Thoracic aorta (tissue), 2 donors: ENCODE data around the gene KRT16. TPM values are rescaled to one million over a fixed set of nuclear protein-coding genes. Genes with fewer than 3 reads are reported as not detected.
"Not testable (repeated sequence)": the region's sequence is repeated elsewhere in the genome, so short reads cannot be mapped to it uniquely, and the experiment has no call there.

ENCODE experiments used
- ATAC-seq: fragments of 150-250 bp; one replicate; pipeline ENCODE4 v1.8.0; 2017; ENCODE audit warnings: low read depth; ENCODE audit not compliant: insufficient number of reproducible peaks, low FRiP score
- DNase-seq: peaks from one replicate; pipeline ENCODE4 v3.0.0-alpha.2; 2020; ENCODE audit warnings: low spot score
- H3K27ac ChIP-seq, 2 donors: fragments of 200-600 bp; sonication (generic); 1 replicate in 1 of 2; 2 replicates in 1 of 2; pipeline ENCODE4 v1.5.1; 2016; ENCODE audit warnings: mild to moderate bottlenecking in 2 of 2, moderate library complexity in 2 of 2
- H3K27me3 ChIP-seq: fragments of 200-600 bp; sonication (generic); replicated peaks from 2 replicates; pipeline ENCODE4 v1.6.0; 2016; ENCODE audit warnings: mild to moderate bottlenecking; ENCODE audit not compliant: insufficient read depth
- H3K36me3 ChIP-seq: fragments of 200-600 bp; sonication (generic); one replicate; pipeline ENCODE4 v1.5.1; 2016
- H3K4me1 ChIP-seq, 2 donors: fragments of 200-600 bp; sonication (generic); 1 replicate in 1 of 2; 2 replicates in 1 of 2; pipeline versions ENCODE4 v1.5.1 to v1.6.0; 2016; ENCODE audit warnings: low read depth in 2 of 2, mild to moderate bottlenecking in 1 of 2; ENCODE audit not compliant: control insufficient read depth in 1 of 2
- H3K4me3 ChIP-seq: fragments of 200-600 bp; sonication (generic); 2 replicates; pipeline ENCODE4 v1.5.1; 2016; ENCODE audit warnings: mild to moderate bottlenecking
- H3K9me3 ChIP-seq: fragments of 200-600 bp; sonication (generic); 2 replicates; pipeline ENCODE4 v1.5.1; 2016
- CTCF ChIP-seq: fragments of 200-600 bp; sonication (generic); IDR thresholded peaks from one replicate; pipeline ENCODE4 v1.5.1; 2019; ENCODE audit warnings: antibody characterized with exemption
- total RNA-seq, 2 donors: library from RNA; depleted of rRNA; stranded (reverse); fragments of >200 nt; gene quantifications; one replicate each; pipeline versions ENCODE4 v1.1.0 to v1.2.3, GENCODE V29; 2016

KRT16 gene
- total RNA-seq: 10 to 100 TPM in 1 of 2 donors, 1 to 10 TPM in 1; 6.5 to 16.8 TPM

- H3K27me3 ChIP-seq, H3K4me1 ChIP-seq, H3K4me3 ChIP-seq, H3K36me3 ChIP-seq, DNase-seq, H3K9me3 ChIP-seq: not testable (repeated sequence)
- ATAC-seq: peak; percentile 77
- peak within 1 kb of the TSS in 1 of 2 donors; percentile 47 for H3K27ac ChIP-seq
Measured at GRCh38 chr17:41612376-41613160, at the start of gene KRT16. Gene KRT16 (minus strand): TSS chr17:41612767. CDS start chr17:41612688, 79 bp downstream.

DNA sequence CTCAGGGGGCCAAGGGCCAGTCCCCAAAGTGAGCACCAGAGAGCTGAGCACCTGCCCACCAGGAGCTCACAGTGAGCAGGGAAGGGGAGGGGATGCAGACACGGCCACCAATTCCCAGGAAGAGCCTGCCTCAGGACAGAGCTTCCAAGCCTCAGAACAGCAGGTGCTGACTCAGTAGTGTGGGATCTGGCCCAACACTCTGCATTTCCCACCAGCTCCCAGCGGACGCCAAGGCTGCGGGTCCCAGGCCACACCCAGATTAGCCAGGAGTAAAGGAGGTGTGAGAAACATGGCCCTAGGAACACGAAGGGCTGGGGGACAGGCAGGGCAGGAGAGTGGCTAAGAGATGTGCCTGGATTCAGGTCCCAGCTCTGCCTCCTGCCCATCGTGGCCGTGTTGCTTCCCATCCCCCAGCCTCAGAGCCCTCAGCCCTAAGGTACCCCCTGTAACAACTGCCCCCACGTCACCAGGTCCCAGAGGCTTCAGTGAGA is 47.7 kb upstream of the KRT16 start:
- H3K4me3 ChIP-seq: no peak overlapping the region
- H3K27ac ChIP-seq: no peak overlapping the region
- no peaks in the 10 kb centered on the region for H3K9me3 ChIP-seq
- DNase-seq: no peak
- TF ChIP-seq CTCF: no peak
- no peaks in the 10 kb centered on the region for H3K36me3 ChIP-seq
- H3K4me1 ChIP-seq: peaks cover 0 to 9% of the 10 kb centered on the region in 2 donors
- no peaks in the 10 kb centered on the region for H3K27me3 ChIP-seq
- ATAC-seq: no peak

GRCh38 chr17:41659427-41660212 is 47.1 kb upstream of the KRT16 start:
- no peak for TF ChIP-seq CTCF
- H3K27me3 ChIP-seq: no peaks in the 10 kb centered on the region
- H3K4me1 ChIP-seq: peaks cover 0 to 11% of the 10 kb centered on the region in 2 donors
- DNase-seq: no peak
- no peak overlapping the region for H3K4me3 ChIP-seq
- H3K9me3 ChIP-seq: no peaks in the 10 kb centered on the region
- no peak overlapping the region for H3K27ac ChIP-seq
- H3K36me3 ChIP-seq: no peaks in the 10 kb centered on the region
- ATAC-seq: no peak

DNA sequence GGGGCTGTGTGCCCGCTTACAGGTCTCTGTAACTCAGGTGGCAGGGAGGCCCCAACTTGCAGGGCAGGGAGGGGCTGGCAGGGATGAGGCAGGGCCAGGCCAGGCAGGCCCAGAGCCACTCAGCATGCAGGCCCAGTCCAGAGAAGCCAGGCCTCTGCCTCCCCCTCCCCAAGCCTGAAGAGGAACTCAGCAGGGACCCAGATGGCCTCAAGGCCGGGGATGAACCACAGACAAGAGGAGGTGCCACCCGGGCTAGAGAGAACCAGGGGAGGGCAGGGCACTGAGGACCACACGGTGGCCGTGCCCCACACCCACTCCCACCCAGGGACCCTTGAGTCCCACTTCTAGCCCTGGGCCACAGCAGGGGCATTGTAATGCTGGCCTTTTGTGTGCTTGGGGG is 46.3 kb upstream of the KRT16 start:
- Histone ChIP-seq H3K9me3 (no peaks in the 10 kb centered on the region), H3K4me1 (peaks cover 0 to 11% of the 10 kb centered on the region in 2 donors), H3K36me3 (no peaks in the 10 kb centered on the region), H3K27me3 (no peaks in the 10 kb centered on the region), H3K27ac (no peak overlapping the region), H3K4me3 (no peak overlapping the region)
- no peak for ATAC-seq
- no peak for TF ChIP-seq CTCF
- DNase-seq: no peak

DNA sequence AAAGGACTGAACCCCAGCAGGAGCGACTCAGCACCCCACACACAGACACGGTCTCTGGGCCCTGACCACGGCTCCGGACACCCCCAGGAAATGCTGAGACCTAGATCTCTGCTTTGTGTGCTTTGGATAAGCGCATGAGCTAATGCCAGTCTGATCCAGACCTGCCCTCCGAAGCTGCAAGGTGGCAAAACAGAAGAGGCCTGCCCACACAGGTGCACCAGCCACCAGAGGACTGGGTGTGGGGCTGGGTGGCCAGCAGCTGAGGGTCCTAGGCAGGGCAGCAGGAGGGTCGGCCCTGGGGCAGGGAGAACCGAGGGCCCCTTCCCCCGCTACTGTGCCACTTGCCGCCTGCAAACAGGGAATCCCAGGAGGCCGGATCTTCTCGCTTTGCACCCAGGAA is 45.4 kb upstream of the KRT16 start:
- ATAC-seq (no peak), DNase-seq (no peak)
- Histone ChIP-seq H3K9me3 (no peaks in the 10 kb centered on the region), H3K4me3 (no peak overlapping the region), H3K27ac (no peak overlapping the region), H3K27me3 (no peaks in the 10 kb centered on the region), H3K4me1 (peaks cover 0 to 11% of the 10 kb centered on the region in 2 donors), H3K36me3 (no peaks in the 10 kb centered on the region)
- no peak for TF ChIP-seq CTCF
